Esophagus muscularis mucosa (tissue), 4 donors: ENCODE results near the gene CHM. TPM values are rescaled to one million over a fixed set of nuclear protein-coding genes. Genes with fewer than 3 reads are reported as not detected.
"Not testable (repeated sequence)": the region's sequence is repeated elsewhere in the genome, so short reads cannot be mapped to it uniquely, and the experiment has no call there.

ENCODE experiments used
- DNase-seq: peaks from one replicate; pipeline ENCODE4 v3.0.0-alpha.2; 2017; ENCODE audit errors: extremely low spot score
- H3K27ac ChIP-seq, 4 donors: fragments of 200-600 bp; sonication (generic); replicated peaks in 1 of 4; 1 replicate in 3 of 4; 2 replicates in 1 of 4; pipeline ENCODE4 v1.5.1; 2016 to 2019; ENCODE audit warnings: mild to moderate bottlenecking in 1 of 4
- H3K27me3 ChIP-seq, 4 donors: fragments of 200-600 bp; sonication (generic); one replicate each; pipeline versions ENCODE4 v1.5.1 to v1.6.0; 2016 to 2019
- H3K36me3 ChIP-seq, 4 donors: fragments of 200-600 bp; sonication (generic); one replicate each; pipeline ENCODE4 v1.5.1; 2016 to 2019
- H3K4me1 ChIP-seq, 4 donors: fragments of 200-600 bp; sonication (generic); one replicate each; pipeline ENCODE4 v1.5.1; 2016 to 2019
- H3K4me3 ChIP-seq, 4 donors: fragments of 200-600 bp; sonication (generic); 1 replicate in 2 of 4; 2 replicates in 2 of 4; pipeline ENCODE4 v1.5.1; 2016 to 2019; ENCODE audit warnings: mild to moderate bottlenecking in 4 of 4, moderate library complexity in 1 of 4
- H3K9me3 ChIP-seq, 4 donors: fragments of 200-600 bp; sonication (generic); 1 replicate in 3 of 4; 2 replicates in 1 of 4; pipeline ENCODE4 v1.5.1; 2016 to 2019
- CTCF ChIP-seq, 3 experiments: fragments of 200-600 bp in 2 of 3; fragments of 450-650 bp in 1 of 3; sonication (generic) in 2 of 3; IDR thresholded peaks; one replicate each; pipeline ENCODE4 v1.5.1; 2017 to 2019; ENCODE audit warnings: antibody characterized with exemption in 3 of 3, mild to moderate bottlenecking in 2 of 3, moderate library complexity in 1 of 3
- EP300 ChIP-seq: sonication (generic); formaldehyde crosslinking; IDR thresholded peaks from one replicate; pipeline ENCODE4 v1.6.1; 2017; ENCODE audit warnings: antibody characterized with exemption
- POLR2A ChIP-seq: fragments of 450-650 bp; IDR thresholded peaks from one replicate; pipeline ENCODE4 v1.6.1; 2017; ENCODE audit warnings: antibody characterized with exemption, moderate library complexity, mild to moderate bottlenecking, low read depth
- POLR2AphosphoS5 ChIP-seq, 2 donors: sonication (generic); formaldehyde crosslinking; IDR thresholded peaks; one replicate each; pipeline ENCODE4 v1.6.1; 2017; ENCODE audit warnings: antibody characterized with exemption in 2 of 2
- WGBS: methylation state at CpG from one replicate; pipeline ENCODE4 v1.1.5; 2018; 5-methylcytosine and 5-hydroxymethylcytosine counted together
- intact Hi-C: fragments of 100-400 bp; cut with DNase I; formaldehyde crosslinking; loops from one replicate; pipeline ENCODE4 v1.15.1; 2023
- total RNA-seq, 4 donors: library from RNA; depleted of rRNA; stranded (reverse); fragments of >200 nt; gene quantifications; one replicate each; pipeline versions ENCODE4 v1.1.0 to v1.2.1, GENCODE V29; 2016

CHM gene
- total RNA-seq, 4 donors from 2014 or later = 13.9 to 16.3 (median 15.2) TPM

- DNase-seq = no peak
- WGBS = 78% methylated on average over 5 of the region's 5 CpGs
- TF ChIP-seq CTCF (IDR thresholded peaks at IDR 0.05) = no peak
- H3K36me3 ChIP-seq = no peaks in the 10 kb centered on the region
- H3K4me3 ChIP-seq = no peak overlapping the region
- H3K27ac ChIP-seq = no peak overlapping the region
- H3K4me1 ChIP-seq = peaks cover 0 to 3% (median 0%) of the 10 kb centered on the region in 4 donors
- intact Hi-C loops = no loop called here
- H3K9me3 ChIP-seq = no peaks in the 10 kb centered on the region
- no peaks in the 10 kb centered on the region for H3K27me3 ChIP-seq
These were observed 32.9 kb downstream of the CHM start for GRCh38 chrX:86014421-86014820.

GRCh38 chrX:86013792-86014191 lies 33.6 kb downstream of the CHM start:
- DNase-seq = no peak
- H3K27ac ChIP-seq = no peak overlapping the region
- no peaks in the 10 kb centered on the region for H3K9me3 ChIP-seq
- no peaks in the 10 kb centered on the region for H3K36me3 ChIP-seq
- H3K4me1 ChIP-seq = peaks cover 0 to 3% (median 0%) of the 10 kb centered on the region in 4 donors
- no peak for TF ChIP-seq CTCF (IDR thresholded peaks at IDR 0.05)
- no peak for TF ChIP-seq POLR2A
- TF ChIP-seq EP300 = no peak
- TF ChIP-seq POLR2AphosphoS5 (IDR thresholded peaks at IDR 0.05) = no peak
- H3K4me3 ChIP-seq = no peak overlapping the region
- WGBS = 74% methylated on average over 3 of the region's 3 CpGs
- intact Hi-C loops = no loop called here
- no peaks in the 10 kb centered on the region for H3K27me3 ChIP-seq

GRCh38 chrX:86012188-86012587 lies 35.2 kb downstream of the CHM start:
- TF ChIP-seq CTCF (IDR thresholded peaks at IDR 0.05) (no peak), POLR2A (no peak), EP300 (no peak), POLR2AphosphoS5 (IDR thresholded peaks at IDR 0.05) (no peak)
- Histone ChIP-seq H3K36me3 (no peaks in the 10 kb centered on the region), H3K9me3 (no peaks in the 10 kb centered on the region), H3K27ac (no peak overlapping the region), H3K27me3 (no peaks in the 10 kb centered on the region), H3K4me1 (peaks cover 0 to 3% (median 0%) of the 10 kb centered on the region in 4 donors), H3K4me3 (no peak overlapping the region)
- 93% methylated on average over 1 of the region's 1 CpG for WGBS
- intact Hi-C loops = no loop called here
- DNase-seq = no peak

GRCh38 chrX:86009803-86010202 lies 37.6 kb downstream of the CHM start:
- H3K27ac ChIP-seq, H3K4me3 ChIP-seq, H3K36me3 ChIP-seq, DNase-seq, H3K9me3 ChIP-seq, intact Hi-C loops, H3K4me1 ChIP-seq, H3K27me3 ChIP-seq: not testable (repeated sequence)
- WGBS = 83% methylated on average over 1 of the region's 1 CpG

- H3K9me3 ChIP-seq, DNase-seq, intact Hi-C loops, H3K4me1 ChIP-seq, H3K27me3 ChIP-seq, H3K4me3 ChIP-seq, H3K36me3 ChIP-seq, H3K27ac ChIP-seq: not testable (repeated sequence)
- 91% methylated on average over 4 of the region's 4 CpGs for WGBS
These were observed 39.5 kb downstream of the CHM start for GRCh38 chrX:86007891-86008290.

- Histone ChIP-seq H3K9me3 (no peaks in the 10 kb centered on the region), H3K27ac (no peak overlapping the region), H3K27me3 (no peaks in the 10 kb centered on the region), H3K4me1 (peaks cover 0 to 7% (median 0%) of the 10 kb centered on the region in 4 donors), H3K36me3 (no peaks in the 10 kb centered on the region), H3K4me3 (no peak overlapping the region)
- no peak for DNase-seq
- WGBS = 73% methylated on average over 12 of the region's 12 CpGs
- intact Hi-C loops = no loop called here
- TF ChIP-seq POLR2A (no peak), CTCF (IDR thresholded peaks at IDR 0.05) (no peak), POLR2AphosphoS5 (IDR thresholded peaks at IDR 0.05) (no peak), EP300 (no peak)
These were observed 45.1 kb downstream of the CHM start for GRCh38 chrX:86002076-86002896.
